OCI-LY7 (cell line): ENCODE data around the gene DOCK3.

Experiments used
- EZH2phosphoT487 ChIP-seq: fragments of 200-600 bp; sonication (generic); IDR thresholded peaks from 2 replicates; pipeline ENCODE4 v1.6.1; 2018; ENCODE audit warnings: low read depth, borderline replicate concordance, mild to moderate bottlenecking, mixed run types, antibody characterized with exemption, low read length, moderate library complexity, mixed read lengths
- TF ChIP-seq, protein P1 (sequence below): fragments of 200-600 bp; sonication (generic); conservative IDR thresholded peaks from 2 replicates; pipeline ENCODE4 v1.5.1; 2014; ENCODE audit warnings: mild to moderate bottlenecking, antibody characterized with exemption, low read length, moderate library complexity, mixed read lengths

DNA sequence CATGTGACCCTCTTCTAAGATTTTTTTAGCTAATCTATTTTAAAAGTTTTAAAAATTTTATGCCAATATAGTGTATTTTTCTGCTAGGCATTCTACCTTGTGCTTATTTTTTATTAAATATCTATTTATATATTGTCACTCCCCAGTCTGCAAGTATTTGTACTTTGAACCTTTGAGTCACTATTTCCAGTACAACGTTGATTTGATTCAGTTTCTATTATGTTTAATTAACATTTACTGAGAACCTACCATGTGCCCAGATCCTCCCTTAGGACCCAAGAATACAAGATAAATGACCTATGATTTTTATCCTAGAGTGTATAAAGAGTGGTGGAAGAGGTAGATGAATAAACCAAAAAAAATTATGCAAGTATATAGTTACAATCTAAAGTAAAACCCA is 311.2 kb downstream of the DOCK3 start:
- TF ChIP-seq, protein P1, sequence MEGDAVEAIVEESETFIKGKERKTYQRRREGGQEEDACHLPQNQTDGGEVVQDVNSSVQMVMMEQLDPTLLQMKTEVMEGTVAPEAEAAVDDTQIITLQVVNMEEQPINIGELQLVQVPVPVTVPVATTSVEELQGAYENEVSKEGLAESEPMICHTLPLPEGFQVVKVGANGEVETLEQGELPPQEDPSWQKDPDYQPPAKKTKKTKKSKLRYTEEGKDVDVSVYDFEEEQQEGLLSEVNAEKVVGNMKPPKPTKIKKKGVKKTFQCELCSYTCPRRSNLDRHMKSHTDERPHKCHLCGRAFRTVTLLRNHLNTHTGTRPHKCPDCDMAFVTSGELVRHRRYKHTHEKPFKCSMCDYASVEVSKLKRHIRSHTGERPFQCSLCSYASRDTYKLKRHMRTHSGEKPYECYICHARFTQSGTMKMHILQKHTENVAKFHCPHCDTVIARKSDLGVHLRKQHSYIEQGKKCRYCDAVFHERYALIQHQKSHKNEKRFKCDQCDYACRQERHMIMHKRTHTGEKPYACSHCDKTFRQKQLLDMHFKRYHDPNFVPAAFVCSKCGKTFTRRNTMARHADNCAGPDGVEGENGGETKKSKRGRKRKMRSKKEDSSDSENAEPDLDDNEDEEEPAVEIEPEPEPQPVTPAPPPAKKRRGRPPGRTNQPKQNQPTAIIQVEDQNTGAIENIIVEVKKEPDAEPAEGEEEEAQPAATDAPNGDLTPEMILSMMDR, result no peak
- TF ChIP-seq EZH2phosphoT487, result no peak
